ENCODE measurements around the gene MARCHF3.

DNA sequence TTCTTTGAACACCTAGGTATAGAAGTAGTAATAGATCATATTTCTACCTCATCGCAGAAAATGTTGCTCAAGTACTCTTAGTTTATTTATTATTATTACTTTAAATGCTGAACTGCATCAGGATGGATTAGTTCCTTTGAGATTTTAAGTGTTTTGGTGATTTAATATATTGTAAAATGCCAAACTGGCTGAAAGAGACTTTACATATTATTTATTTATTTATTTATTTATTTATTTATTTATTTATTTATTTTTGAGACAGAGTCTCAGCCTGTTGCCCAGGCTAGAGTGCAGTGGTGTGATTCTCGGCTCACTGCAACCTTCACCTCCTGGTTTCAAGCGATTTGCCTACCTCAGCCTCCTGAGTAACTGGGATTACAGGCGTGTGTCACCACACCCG is 211.1 kb downstream of the MARCHF3 start:
- TF ChIP-seq, protein P1, sequence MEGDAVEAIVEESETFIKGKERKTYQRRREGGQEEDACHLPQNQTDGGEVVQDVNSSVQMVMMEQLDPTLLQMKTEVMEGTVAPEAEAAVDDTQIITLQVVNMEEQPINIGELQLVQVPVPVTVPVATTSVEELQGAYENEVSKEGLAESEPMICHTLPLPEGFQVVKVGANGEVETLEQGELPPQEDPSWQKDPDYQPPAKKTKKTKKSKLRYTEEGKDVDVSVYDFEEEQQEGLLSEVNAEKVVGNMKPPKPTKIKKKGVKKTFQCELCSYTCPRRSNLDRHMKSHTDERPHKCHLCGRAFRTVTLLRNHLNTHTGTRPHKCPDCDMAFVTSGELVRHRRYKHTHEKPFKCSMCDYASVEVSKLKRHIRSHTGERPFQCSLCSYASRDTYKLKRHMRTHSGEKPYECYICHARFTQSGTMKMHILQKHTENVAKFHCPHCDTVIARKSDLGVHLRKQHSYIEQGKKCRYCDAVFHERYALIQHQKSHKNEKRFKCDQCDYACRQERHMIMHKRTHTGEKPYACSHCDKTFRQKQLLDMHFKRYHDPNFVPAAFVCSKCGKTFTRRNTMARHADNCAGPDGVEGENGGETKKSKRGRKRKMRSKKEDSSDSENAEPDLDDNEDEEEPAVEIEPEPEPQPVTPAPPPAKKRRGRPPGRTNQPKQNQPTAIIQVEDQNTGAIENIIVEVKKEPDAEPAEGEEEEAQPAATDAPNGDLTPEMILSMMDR (IDR thresholded peaks at IDR 0.05): no peak
- no peak for TF ChIP-seq POLR2A (IDR thresholded peaks at IDR 0.05)
